Transverse colon (tissue), 4 donors: ENCODE data around the gene ACD. TPM values are rescaled to one million over a fixed set of nuclear protein-coding genes. Genes with fewer than 3 reads are reported as not detected.

ENCODE experiments used
- DNase-seq: peaks from one replicate; pipeline ENCODE4 v3.0.0-alpha.2; 2019
- H3K27ac ChIP-seq, 4 donors: fragments of 200-600 bp; sonication (generic); 2 replicates each; pipeline ENCODE4 v1.5.1; 2016 to 2018; ENCODE audit warnings: inconsistent platforms in 4 of 4
- H3K27me3 ChIP-seq: fragments of 200-600 bp; sonication (generic); 2 replicates; pipeline ENCODE4 v1.5.1; 2017; ENCODE audit warnings: inconsistent platforms
- H3K36me3 ChIP-seq, 4 donors: fragments of 200-600 bp; sonication (generic); 2 replicates each; pipeline ENCODE4 v1.5.1; 2017 to 2019; ENCODE audit warnings: inconsistent platforms in 4 of 4
- H3K4me1 ChIP-seq, 4 donors: fragments of 200-600 bp; sonication (generic); 2 replicates each; pipeline ENCODE4 v1.5.1; 2017 to 2020; ENCODE audit warnings: inconsistent platforms in 4 of 4
- H3K4me3 ChIP-seq, 4 donors: fragments of 200-600 bp; sonication (generic); 1 replicate in 1 of 4; 2 replicates in 3 of 4; pipeline versions ENCODE4 v1.5.1 to v1.6.1; 2017 to 2019; ENCODE audit warnings: inconsistent platforms in 4 of 4
- H3K9me3 ChIP-seq, 2 donors: fragments of 200-600 bp; sonication (generic); 2 replicates each; pipeline ENCODE4 v1.5.1; 2017 to 2019; ENCODE audit warnings: inconsistent platforms in 2 of 2
- EP300 ChIP-seq: sonication (generic); formaldehyde crosslinking; IDR thresholded peaks from one replicate; pipeline ENCODE4 v1.6.1; 2017; ENCODE audit warnings: antibody characterized with exemption, low read depth
- POLR2A ChIP-seq: fragments of 450-650 bp; IDR thresholded peaks from one replicate; pipeline ENCODE4 v1.6.1; 2016; ENCODE audit warnings: antibody characterized with exemption, mild to moderate bottlenecking, moderate library complexity
- POLR2AphosphoS5 ChIP-seq, 3 donors: sonication (generic); formaldehyde crosslinking; IDR thresholded peaks; one replicate each; pipeline ENCODE4 v1.6.1; 2016; ENCODE audit warnings: antibody characterized with exemption in 3 of 3
- WGBS, 2 donors: methylation state at CpG; one replicate each; pipeline ENCODE4 v1.1.5; 2018; ENCODE audit warnings: low coverage in 1 of 2; 5-methylcytosine and 5-hydroxymethylcytosine counted together
- in situ Hi-C, 4 donors: fragments of 200-750 bp; cut with MboI; loops; one replicate each; pipeline versions ENCODE4 v1.15.0 to v1.15.1; 2017; ENCODE audit warnings: low sequenced_read_pairs in 3 of 4, low pct_ligation_motif_present in 1 of 4, low pct_unique_long_range_greater_than_20kb in 1 of 4
- intact Hi-C: fragments of 100-400 bp; cut with DNase I; formaldehyde crosslinking; loops from one replicate; pipeline ENCODE4 v1.15.1; 2023; ENCODE audit warnings: low total_unique reads
- total RNA-seq, 4 donors: library from RNA; depleted of rRNA; stranded (reverse); fragments of >200 nt; gene quantifications; one replicate each; pipeline ENCODE4 v1.1.0, GENCODE V29; 2016
- TF ChIP-seq, protein P1 (sequence below), 5 experiments: fragments of 200-600 bp in 3 of 5; fragments of 450-650 bp in 2 of 5; sonication (generic) in 3 of 5; IDR thresholded peaks; 1 replicate in 2 of 5; 2 replicates in 3 of 5; pipeline ENCODE4 v1.5.1; 2016 to 2017; ENCODE audit warnings: antibody characterized with exemption in 5 of 5, inconsistent platforms in 3 of 5, mild to moderate bottlenecking in 2 of 5, moderate library complexity in 1 of 5

Gene ACD
- total RNA-seq, 4 donors from 2014 or later, result 2.0 to 76.3 (median 15.7) TPM

DNA sequence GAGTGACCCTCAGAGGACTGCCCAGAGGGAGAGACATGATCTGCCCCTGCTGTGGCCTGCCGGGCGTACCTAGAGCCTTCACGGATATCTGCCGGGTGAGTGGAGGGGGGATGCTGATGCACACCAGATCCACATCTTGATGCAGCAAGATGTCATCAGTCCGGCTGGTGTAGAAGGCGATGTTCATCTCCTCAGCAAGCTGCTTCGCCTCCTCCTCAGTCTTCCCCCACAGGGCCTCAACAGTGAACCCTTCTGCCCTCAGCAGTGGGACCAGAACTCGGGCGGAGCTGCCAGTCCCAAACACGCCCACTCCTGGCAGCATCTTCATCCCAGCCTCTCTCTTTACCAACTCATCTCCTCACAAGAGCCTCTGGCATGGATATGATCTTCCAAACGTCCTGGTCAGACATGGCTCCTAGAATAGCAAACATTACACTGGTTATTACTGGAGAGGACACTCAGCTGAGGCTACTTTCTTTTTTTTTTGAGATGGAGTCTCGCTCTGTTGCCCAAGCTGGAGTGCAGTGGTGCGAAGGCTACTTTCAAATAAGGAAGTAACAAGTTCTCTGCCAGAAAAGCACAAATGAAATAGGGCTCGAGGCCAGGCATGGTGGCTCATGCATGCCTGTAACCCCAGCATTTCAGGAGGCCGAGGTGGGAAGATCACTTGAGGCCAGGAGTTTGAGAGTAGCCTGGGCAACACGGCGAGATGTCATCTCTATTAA lies 25.5 kb upstream of the ACD start:
- no peak for DNase-seq
- WGBS, 2 donors, result 80 to 86% methylated on average over 9 to 17 of the region's 17 CpGs
- Histone ChIP-seq H3K27ac (peak overlapping the region in 1 of 4 donors; percentile 15), H3K4me3 (no peak overlapping the region), H3K4me1 (peaks cover 0 to 12% (median 2%) of the 10 kb centered on the region in 4 donors), H3K36me3 (peaks cover 0 to 8% (median 0%) of the 10 kb centered on the region in 4 donors), H3K27me3 (no peaks in the 10 kb centered on the region), H3K9me3 (no peaks in the 10 kb centered on the region)
- TF ChIP-seq POLR2A (no peak), POLR2AphosphoS5 (IDR thresholded peaks at IDR 0.05) (no peak), EP300 (no peak)
- TF ChIP-seq, protein P1, sequence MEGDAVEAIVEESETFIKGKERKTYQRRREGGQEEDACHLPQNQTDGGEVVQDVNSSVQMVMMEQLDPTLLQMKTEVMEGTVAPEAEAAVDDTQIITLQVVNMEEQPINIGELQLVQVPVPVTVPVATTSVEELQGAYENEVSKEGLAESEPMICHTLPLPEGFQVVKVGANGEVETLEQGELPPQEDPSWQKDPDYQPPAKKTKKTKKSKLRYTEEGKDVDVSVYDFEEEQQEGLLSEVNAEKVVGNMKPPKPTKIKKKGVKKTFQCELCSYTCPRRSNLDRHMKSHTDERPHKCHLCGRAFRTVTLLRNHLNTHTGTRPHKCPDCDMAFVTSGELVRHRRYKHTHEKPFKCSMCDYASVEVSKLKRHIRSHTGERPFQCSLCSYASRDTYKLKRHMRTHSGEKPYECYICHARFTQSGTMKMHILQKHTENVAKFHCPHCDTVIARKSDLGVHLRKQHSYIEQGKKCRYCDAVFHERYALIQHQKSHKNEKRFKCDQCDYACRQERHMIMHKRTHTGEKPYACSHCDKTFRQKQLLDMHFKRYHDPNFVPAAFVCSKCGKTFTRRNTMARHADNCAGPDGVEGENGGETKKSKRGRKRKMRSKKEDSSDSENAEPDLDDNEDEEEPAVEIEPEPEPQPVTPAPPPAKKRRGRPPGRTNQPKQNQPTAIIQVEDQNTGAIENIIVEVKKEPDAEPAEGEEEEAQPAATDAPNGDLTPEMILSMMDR (IDR thresholded peaks at IDR 0.05), result no peak
- in situ Hi-C loops, result no loop called here
- intact Hi-C loops, result no loop called here

- no peaks in the 10 kb centered on the region for H3K27me3 ChIP-seq
- peaks cover 0 to 18% (median 5%) of the 10 kb centered on the region in 4 donors for H3K4me1 ChIP-seq
- intact Hi-C loops, result no loop called here
- peak; percentile 44 for DNase-seq
- no peak overlapping the region for H3K4me3 ChIP-seq
- peaks cover 0 to 8% (median 0%) of the 10 kb centered on the region in 4 donors for H3K36me3 ChIP-seq
- 65% methylated on average over 4 of the region's 4 CpGs; no CpG with 5 or more reads in 1 of the 2 donors for WGBS, 2 donors
- no peaks in the 10 kb centered on the region for H3K9me3 ChIP-seq
- H3K27ac ChIP-seq, result peak overlapping the region in 1 of 4 donors; percentile 3
- no peak for TF ChIP-seq POLR2A
- TF ChIP-seq POLR2AphosphoS5 (IDR thresholded peaks at IDR 0.05), result no peak
- no peak for TF ChIP-seq EP300
- TF ChIP-seq, protein P1 (IDR thresholded peaks at IDR 0.05), result no peak
- in situ Hi-C loops, result no loop called here
Measured at GRCh38 chr16:67683767-67684166, 23.7 kb upstream of the ACD start.

DNA sequence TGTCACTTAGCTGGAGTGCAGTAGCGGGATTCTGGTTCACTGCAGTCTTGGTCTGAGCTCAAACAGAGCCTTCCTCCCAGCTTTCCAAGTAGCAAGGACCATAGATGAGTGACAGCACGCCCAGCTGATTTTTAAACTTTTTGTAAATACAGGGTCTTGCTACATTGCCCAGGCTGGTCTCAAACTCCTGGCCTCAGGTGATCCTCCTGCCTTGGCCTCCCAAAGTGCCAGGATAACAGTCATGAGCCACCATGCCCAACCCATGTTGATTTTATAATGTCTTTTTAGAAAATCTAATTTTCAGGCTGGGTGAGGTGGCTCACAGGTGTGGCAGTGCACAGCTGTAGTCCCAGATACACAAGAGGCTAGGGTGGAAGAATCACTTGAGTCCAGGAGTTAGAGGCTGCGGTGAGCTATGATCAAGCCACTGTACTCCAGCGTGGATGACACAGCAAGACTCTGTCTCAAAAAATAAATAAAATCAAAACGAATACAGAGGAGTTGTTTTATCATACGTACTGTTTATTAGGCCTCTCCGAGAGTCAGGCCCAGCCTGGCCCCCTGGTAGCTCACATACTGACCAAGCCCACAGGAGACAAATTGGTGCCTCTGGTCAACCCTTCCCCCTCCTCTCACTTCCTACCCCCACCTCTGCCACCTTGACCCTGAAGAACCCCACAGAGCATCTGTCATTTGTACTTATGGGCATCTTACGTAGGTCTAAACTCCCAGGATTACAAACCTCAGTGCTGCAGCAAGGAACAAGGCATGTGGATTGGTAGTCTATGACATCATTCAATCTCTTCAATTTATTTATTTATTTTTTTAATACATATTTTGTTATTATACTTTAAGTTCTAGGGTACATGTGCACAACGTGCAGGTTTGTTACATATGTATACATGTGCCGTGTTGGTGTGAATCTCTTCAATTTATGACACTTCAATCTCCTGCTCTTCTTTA lies 20.2 kb upstream of the ACD start:
- 68 to 84% methylated on average over 8 to 10 of the region's 10 CpGs for whole genome bisulfite sequencing, 2 donors
- intact Hi-C loops (no loop called here), in situ Hi-C loops (loop anchor here in 1 of 4 donors (10.0 kb wide), 1 partner anchor 135 kb away; no protein-coding TSS in a partner anchor)
- no peaks in the 10 kb centered on the region for H3K27me3 ChIP-seq
- H3K9me3 ChIP-seq, result no peaks in the 10 kb centered on the region
- H3K27ac ChIP-seq, result peak overlapping the region in 1 of 4 donors; percentile 15
- peaks cover 10 to 46% (median 24%) of the 10 kb centered on the region in 4 donors for H3K4me1 ChIP-seq
- H3K4me3 ChIP-seq, result no peak overlapping the region
- H3K36me3 ChIP-seq, result peaks cover 0 to 7% (median 0%) of the 10 kb centered on the region in 4 donors
- TF ChIP-seq POLR2AphosphoS5 (IDR thresholded peaks at IDR 0.05), result no peak
- no peak for TF ChIP-seq EP300
- TF ChIP-seq, protein P1 (IDR thresholded peaks at IDR 0.05), result no peak
- TF ChIP-seq POLR2A, result no peak
- DNase-seq, result no peak
